GM21717 (cell line): ENCODE measurements around the gene PODXL.

ENCODE experiments used
- ATAC-seq: cut with Tn5 transposase; IDR thresholded peaks from one replicate; pipeline ENCODE4 v1.9.1; 2021; ENCODE audit warnings: mild to moderate bottlenecking, moderate library complexity; ENCODE audit not compliant: unreplicated experiment

PODXL gene

DNA sequence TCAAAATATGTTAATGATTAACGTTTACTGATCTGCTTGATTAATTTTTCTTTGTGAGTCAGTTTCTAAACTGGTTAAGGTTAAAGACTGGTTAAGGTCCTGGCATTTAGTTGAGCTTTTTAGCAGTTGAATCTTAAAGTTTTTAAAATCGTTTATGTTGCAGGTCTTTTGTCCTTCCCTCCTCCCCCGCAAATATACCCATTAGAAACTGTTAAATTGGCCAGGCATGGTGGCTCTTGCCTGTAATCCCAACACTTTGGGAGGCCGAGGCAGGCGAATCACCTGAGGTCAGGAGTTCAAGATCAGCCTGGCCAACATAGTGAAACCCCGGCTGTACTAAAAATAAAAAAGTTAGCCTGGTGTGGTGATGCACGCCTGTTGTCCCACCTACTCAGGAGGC is 100.9 kb downstream of the PODXL start:
- no peak for ATAC-seq

DNA sequence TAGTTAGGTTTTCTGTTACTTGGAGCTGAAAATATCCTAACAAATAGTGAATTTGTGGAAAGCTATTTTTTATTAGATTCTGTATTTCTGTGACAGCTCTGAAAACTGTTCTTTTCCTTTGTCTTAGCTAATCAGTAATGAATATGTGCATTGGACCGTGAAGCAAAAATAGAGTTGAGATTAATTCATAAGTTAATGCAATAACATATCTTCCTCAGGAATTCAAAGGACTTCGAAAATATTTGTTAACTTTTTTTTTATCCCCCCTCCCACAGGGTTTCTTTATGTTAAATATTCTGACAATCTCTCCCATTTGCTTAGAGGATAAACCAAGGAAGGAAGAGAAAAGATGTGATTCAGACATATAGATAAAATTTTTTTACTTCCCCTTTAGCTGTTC is 101.4 kb downstream of the PODXL start:
- no peak for ATAC-seq

DNA sequence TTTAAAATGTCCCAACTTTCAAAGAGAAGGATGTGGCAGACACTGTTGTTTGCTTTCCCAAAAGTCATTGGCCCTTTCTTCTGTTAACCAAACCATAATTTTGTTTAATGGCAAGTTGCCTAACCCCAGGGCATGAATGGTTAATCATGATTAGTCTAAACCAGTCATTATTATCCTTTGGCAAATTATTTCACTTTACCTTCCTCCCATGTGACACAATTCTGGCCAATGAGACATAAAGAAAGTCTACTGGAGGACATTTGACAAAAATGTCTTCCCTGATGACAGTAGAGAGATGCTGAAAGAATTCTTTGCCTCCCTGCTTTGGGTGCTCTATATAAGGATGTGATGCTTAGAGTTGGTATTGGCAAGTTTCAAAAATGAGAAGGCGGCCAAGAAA is 101.9 kb downstream of the PODXL start:
- ATAC-seq = no peak
